Measurements from ENCODE around the gene POU5F1.

- TF ChIP-seq POLR2A (IDR thresholded peaks at IDR 0.05) (no peak), CTCF (IDR thresholded peaks at IDR 0.05) (no peak)
These were observed 25.5 kb downstream of the POU5F1 start for GRCh38 chr6:31144970-31145340.

All from uterus (tissue), 2 donors.